HG02870 (cell line): ENCODE data around the gene BPIFB4.
"Not testable (repeated sequence)": the region's sequence is repeated elsewhere in the genome, so short reads cannot be mapped to it uniquely, and the experiment has no call there.

Experiments used
- ATAC-seq: cut with Tn5 transposase; IDR thresholded peaks from one replicate; pipeline ENCODE4 v1.9.1; 2021; ENCODE audit warnings: mild to moderate bottlenecking, moderate library complexity; ENCODE audit not compliant: unreplicated experiment

BPIFB4 gene

DNA sequence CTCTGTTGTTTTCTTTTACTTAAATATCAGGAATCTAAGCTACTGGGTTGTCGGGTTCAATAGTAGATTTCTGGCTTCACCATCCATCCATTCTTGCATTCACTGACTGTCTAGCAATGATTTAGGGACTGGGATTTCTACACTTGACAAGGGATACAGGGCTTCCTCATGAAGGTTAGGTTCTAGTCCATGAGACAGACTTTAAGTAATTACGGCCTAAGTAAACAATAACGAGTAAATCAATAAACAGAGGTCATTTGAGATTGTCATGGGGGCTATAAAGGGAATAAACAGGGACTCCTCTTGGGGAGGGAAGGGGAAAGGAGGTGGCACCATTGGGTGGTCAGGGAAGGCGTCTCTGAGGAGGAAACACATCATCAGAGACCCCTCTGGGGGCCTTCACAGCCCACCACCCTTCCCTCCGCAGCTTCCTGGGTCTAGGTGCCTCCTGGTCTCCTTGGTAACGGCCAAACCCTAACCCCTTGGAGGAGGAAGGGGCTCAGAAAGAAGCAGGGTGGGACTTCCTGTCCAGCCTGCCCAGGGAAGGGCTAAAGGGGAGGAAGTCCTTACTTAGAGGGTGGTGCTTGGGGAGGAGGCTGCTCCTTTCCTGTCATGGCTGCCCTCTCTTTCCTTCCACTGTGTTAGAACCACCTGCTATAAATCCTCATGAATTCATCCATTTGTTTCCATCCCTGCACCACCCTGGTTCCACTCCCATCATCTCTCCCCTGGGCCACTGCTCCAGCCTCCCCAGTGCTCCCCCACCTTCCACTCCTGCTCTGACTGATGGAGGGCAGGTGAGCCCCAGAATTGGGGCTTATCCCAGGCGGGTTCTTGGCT, 33.3 kb downstream of the BPIFB4 start:
- ATAC-seq: no peak

DNA sequence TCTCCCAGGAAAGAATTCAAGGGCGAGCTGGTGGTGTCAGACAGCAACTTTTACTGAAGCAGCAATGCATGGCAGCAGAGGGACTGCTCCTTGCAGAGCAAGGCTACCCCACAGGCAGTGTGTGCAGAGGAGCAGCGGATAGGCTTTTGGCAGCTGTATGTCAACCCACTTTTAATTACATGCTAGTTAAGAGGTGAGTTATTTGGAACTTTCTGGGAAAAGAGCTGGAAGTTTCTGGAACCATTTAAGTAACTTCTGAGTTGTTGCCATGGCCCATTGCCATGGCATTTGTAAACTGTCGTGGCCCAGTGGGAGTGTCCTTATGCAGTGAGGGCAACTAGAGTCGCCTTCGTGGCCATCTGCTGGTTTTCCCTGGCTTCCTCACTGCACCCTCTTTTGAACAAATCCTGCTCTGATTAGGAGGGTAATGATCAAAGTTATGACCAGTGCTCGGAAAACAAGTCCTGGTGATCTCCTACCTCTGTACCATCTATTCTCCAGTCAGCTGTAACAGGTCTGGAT, 34.0 kb downstream of the BPIFB4 start:
- no peak for ATAC-seq

DNA sequence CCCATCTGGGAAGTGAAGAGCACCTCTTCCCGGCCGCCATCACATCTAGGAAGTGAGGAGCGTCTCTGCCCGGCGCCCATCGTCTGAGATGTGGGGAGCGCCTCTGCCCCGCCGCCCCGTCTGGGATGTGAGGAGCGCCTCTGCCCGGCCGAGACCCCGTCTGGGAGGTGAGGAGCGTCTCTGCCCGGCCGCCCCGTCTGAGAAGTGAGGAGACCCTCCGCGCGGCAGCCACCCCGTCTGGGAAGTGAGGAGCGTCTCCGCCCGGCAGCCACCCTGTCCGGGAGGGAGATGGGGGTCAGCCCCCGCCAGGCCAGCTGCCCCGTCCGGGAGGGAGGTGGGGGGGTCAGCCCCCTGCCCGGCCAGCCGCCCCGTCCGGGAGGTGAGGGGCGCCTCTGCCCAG, 36.1 kb downstream of the BPIFB4 start:
- ATAC-seq: not testable (repeated sequence)

DNA sequence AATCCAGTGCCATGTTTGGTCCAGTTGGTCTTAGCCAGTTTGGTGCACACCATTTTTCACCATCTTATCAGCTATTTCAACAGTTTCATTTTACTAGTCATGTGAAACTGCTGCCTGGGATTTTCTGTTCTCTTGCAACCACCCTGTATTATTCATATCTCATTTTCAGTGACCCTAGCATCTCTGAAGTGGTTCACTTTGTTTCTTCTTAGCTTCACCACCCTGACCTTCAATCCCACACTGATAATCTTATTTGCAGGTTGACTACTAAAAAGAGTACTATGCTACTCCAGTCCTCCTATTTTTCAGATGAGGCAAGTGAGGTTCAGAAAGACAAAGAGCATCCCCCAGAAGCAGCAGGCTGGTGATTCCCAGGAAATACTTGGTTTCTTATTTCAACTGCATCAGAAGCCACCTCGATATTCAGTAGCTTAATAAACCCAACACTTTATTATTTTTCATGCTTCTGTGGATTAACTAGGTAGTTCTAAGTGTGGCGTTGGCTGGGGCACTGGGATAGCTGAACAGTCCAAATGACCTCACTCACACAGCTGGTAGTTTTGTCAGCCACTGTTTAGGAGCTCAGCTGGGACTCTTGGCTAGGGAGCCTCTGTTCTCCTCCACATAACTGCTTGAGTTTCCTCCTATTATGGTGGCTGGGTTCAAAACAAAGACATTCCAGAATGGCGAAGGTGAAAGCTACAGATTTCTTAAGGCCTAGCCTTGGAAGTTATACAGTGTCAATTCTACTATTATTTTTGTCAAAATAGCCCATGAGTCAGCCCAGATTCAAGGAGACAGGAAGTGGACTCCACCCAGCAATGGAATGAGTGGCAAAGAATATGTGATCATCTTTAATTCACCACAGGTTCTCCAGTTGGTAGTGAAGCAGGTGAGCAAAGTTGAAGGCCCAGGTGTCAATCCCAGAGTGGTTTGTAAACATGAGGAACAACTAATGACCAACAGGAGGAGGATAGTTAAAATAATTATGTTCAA, 40.6 kb downstream of the BPIFB4 start:
- peak; percentile 68 for ATAC-seq

DNA sequence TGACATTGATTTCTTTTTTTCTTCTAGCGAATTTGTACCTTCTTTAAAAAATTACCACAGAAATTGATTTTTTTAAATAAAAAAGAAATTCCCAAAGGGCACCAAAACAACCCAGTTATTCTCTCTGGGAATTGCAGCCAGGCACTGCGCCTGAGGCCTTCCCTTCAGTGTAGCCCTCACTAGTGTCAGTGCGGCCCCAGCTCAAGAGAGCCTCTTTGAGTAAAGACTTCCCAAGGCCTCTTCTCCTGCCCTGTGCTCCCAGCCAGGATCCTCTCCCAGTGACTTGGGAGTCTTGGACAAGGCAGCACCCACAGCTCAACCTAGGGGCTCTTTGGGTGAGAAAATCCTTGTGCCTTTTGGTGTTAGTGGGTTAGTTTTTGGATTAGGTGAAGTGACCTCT, 41.5 kb downstream of the BPIFB4 start:
- ATAC-seq: no peak

DNA sequence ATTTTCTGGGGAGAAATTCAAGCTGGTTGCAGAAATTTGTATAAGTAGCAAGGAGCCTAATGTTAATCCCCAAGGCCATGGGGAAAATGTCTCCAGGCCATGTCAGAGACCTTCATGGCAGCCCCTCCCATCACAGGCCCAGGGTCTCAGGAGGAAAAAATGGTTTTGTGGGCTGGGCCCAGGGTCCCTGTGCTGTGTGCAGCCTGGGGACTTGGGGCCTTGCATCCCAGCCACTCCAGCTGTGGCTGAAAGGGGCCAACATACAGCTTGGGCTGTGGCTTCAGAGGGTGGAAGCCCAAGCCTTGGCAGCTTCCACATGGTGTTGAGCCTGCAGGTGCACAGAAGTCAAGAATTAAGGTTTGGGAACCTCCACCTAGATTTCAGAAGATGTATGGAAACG, 42.9 kb downstream of the BPIFB4 start:
- not testable (repeated sequence) for ATAC-seq

DNA sequence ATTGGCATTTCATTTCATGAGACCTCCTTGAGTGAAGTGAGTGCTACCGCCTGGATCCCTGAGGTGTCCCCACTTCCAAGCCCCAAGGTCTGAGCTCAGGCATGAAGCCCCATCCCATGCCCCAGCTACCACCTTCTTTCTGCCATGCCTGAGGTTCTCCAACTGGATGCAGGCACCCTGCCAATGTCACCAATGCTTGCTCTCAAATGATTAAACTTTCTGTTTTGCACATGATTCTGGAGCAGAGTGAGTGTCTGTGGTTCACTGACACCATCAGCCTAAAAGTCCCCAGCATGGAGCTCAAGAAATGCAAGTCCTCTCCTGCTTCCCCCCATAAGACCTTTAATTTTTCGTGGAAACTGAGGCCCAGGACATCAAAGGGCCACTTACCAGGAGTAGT, 44.8 kb downstream of the BPIFB4 start:
- no peak for ATAC-seq

DNA sequence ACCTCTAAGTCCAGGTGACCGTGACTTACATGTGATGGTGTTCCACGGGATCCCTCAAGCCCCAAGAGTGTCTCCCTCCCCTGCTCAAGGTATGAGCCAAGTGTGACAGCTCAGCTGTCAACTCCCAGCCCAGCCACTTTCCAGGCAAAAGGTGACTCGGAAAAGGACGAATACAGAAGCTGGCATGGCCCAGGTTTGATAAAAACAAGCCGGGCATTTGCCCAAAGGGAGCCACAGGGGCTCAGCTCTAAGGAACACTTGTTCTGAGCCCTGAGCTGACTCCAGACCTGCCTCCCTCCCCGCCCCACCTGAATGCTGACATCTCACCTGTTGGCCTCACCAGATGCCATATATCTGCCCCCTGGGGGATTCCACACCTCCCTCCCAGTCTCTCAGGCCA, 45.6 kb downstream of the BPIFB4 start:
- no peak for ATAC-seq

DNA sequence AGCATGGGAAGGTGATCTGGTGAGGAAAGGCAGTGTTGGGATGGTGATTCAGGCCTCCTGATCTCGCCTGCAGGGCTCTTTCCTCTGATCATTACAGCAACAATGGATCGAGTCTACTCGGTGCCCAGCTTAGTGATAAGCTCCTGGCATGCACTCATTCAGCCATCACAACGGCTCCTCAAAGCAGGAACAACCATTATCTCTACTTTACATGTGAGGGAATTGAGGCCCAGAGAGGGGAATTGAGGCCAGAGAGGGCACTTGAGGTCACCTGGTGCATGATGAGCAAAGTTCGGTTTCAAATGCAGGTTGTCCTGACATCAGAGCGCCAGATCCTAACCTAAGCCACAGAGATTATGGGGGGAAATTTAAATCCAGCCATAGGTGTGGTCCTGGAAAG, 46.5 kb downstream of the BPIFB4 start:
- ATAC-seq: no peak

DNA sequence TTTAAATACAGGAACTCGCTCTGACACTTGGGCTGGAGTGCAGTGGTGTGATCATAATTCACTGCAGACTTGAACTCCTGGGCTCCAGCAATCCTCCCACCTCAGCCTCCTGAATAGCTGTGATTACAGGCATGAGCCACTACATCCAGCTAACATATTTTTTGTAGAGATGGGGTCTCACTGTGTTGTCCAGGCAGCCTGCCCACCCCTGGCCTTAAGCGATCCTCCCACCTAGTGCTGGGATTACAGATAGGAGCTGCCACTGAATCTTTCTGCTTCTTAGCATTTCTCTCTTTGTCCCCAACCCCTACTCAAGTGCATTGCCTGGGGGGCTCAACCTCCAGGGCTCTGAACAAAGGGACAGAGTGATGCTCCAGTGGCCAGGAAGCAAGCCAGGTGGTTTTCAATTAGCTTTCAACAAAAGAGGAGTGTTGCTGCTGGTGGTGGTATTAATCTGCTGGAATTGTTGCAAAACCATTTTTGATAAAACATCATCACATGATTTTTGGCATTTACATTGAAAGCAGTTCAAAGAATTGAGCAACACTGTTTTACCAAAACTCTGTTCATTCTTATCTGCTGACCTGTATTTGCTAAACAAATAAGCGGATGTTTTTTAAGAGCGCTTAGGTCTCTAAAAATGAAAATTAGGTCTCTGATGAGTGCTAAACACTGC, 48.1 kb downstream of the BPIFB4 start:
- no peak for ATAC-seq

DNA sequence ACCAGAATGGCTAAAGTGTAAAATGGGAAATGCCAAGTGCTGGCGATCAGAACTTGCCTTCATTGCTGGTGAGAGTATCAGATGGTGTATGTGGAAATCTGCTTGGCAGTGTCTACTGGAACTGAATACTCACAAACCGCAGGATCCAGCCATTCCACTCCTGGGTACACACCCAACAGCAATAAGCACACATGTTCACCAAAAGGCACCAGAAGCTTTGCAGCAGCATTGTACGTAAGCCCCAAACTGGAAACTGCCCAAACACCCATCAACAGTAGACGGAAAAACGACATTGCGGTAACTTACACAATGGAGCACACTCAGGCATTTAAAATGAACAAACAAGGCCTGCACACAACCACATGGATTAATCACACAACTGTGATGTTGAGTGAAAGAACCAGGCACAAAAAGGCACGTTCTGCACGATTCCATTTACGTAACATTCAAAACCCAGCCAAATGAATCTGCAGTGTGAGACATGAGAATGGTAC, 51.2 kb downstream of the BPIFB4 start:
- ATAC-seq: no peak

DNA sequence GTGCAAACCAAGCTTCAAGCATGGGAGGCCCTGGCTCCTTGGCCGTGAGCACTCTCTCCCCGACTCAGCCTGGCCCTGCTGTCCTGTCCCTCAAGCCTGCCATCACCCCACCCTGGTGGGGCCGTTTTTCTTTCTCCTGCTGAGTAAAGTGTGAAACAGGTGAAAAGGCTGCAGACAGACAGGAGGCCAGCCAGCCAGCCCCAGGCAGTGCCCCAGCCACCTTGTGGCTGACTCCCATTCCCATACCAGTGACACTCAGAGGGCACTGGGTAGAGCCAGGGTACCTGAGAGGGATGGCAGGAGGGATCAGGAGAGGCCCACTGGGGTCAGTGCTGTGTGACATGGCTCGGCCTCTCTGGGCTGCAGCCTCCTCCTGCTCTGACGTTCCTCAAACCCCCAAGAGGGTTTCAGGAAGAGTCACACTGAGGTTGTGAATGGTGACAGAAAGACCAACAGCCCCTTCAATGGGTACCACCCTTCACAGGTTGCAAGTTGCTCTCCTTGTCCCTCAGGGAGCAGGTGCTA, 52.6 kb downstream of the BPIFB4 start:
- no peak for ATAC-seq

DNA sequence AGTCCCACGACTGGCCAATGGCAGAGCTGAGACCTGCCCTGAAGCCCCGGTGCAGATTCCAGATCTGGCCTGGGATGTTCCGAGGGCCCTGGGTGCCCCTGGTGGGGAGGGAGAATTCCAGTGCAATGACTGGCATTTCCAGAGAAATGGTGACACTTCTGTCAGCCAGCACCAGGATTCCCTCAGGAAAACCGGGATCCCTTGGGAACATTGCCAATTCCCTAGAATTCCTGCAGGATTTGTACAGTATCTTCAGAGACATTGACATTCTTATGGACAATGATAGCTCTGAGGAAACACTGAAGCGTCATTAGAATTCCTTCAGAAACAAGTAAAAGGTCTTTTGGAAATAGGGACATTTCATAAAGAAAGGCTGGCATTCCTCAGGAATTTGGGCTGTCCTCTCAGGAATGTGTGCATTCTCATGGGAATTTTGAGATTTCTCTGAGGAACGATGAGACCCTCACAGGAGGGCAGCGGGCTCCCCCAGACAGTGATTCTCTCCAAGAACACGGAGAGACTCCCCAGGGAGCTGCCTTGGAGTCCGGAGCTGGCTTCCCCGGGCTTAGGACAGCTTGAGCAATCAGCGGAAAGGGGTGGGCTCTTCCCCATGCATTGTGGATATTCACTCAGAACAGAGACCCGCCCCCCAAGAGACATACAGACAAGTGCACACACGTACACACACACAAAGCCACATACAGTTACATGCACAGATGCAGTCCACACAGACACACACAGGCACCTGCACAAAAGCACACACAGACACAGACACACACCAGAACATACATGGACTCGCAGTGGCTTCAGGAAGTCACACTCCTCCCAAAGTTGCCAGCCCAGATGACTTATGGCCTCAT, 53.3 kb downstream of the BPIFB4 start:
- ATAC-seq: no peak

DNA sequence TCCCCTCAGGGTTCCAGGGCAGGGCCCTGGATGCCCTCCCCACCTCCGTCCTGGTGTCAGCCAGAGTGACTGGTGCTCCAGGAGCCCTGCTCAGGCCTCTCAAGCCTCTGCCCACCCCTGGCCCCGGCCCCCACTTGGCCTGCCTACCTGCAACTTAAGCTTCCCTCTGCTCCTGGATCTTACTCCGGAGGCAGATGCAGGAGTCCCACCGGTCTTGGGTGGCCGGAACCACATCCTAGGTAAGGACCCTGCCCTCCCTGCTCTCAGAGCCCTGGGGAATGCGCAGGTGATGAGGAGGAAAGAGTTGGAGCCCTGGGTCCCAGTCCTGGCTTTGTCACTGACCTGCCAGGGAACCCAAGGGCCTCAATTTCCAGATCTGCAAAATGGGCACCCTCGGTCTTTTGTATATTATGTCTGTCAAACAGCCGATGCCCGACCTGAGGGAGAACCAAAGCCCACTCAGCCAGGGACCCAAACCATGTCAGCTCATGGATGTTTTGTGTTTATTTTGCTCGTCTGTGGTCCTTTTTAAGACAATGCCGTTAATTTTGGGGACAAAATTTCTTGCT, 54.0 kb downstream of the BPIFB4 start:
- no peak for ATAC-seq

DNA sequence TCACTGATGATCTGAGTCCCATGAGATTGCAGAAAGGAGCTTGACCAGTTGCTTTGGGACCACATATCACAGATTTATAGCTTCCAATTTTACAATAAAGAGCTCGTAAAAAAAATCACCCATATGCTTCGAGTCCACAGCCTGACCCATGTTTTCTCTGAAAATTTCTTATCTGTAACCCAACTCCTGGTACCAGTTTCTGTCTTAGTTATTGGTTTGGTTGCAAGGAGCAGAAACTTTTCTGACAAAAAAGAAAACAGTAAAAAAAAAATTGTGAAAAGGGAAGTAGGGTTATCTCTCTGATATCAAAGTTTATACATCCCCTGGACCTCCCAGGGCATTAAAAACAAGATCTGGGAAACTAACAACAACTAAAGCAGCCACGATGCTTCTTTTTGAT, 57.8 kb downstream of the BPIFB4 start:
- ATAC-seq: no peak

DNA sequence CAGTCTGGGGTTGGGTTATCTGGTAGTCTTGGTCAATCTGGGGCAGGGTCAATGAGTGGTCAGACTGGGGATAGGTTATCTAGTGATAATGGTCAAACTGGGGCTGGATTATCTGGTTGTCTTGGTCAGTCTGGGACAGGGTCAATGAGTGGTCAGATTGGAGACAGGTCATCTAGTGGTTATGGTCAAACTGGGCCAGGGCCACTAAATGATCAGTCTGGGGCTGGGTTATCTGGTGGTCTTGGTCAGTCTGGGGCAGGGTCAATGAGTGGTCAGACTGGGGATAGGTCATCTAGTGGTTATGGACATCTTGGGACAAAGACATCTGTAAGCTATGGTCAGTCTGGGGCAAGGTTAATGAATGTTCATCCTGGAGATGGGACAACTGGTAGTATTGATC, 60.0 kb downstream of the BPIFB4 start:
- ATAC-seq: no peak

DNA sequence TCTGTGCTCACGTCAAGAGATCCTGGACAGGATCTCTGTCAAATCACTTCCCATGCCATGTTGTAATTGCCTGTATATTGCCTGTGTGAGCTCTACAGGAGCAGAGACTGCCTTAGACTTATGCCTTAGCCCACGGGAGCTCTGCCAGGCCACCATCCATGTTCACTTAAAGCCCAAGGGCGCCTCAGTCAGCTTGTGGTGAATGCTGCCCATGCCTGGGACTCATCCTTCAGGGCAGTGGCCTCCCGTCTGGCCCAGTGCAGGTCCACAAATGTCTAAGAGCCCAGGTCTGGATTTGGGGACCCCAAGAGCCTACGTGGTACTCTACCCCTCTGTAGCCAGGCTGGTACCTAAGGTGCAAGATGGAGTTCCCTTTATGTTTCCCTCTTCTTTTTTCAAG, 66.1 kb downstream of the BPIFB4 start:
- no peak for ATAC-seq

DNA sequence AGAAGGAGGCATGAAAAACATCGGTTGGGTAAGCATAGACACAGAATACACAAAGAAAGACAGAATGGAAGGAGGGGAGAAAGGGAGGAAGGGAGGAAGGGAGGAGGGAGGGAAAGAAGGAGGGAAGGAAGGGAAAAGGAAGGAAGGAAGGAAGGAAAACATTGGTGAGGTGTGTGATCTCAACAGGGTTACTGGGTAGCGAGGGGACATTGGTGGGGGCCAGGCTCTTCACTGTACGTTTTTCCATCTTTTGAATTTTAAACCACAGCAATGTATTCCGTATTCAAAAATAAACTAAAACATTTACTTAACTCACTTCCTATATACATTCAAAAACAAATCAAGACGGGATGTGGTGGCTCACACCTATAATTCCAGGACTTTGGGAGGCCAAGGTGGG, 67.9 kb downstream of the BPIFB4 start:
- ATAC-seq: no peak

DNA sequence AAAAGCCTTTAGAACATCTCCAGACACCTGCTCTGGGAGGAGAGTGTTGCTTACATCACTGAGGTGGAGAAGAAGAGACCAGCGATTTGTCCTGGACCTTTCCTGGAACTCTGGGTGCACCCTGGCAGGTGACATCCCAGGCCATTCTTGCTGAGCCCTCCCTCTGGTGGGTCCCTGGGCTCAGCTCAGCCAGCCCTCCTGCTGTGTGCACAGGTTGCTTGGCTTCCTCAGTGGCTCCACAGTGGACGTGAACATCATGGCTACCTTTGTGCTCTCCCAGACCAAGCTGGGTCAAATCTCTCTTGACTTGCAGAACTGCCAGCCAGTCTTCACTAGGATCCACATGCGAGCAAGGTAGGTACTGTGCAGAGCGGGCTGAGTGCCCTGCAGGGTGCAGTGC, 68.6 kb downstream of the BPIFB4 start:
- ATAC-seq: no peak
